AG04450 (cell line): ENCODE measurements around the gene PTPMT1. TPM values are rescaled to one million over a fixed set of nuclear protein-coding genes. Genes with fewer than 3 reads are reported as not detected.

Experiments used
- CTCF ChIA-PET: fragments of 300-600, 350-600 bp; formaldehyde crosslinking; extraction: SDS; loops from one replicate; lab custom pipeline; 2022; ENCODE audit warnings: antibody characterized with exemption, inconsistent platforms; lab: Charles Lee
- POLR2A ChIA-PET: fragments of 350-600 bp; formaldehyde crosslinking; extraction: SDS; loops from one replicate; lab custom pipeline; 2021; ENCODE audit warnings: antibody characterized with exemption, inconsistent platforms; lab: Yijun Ruan, JAX
- DNase-seq: peaks from one replicate; pipeline ENCODE4 v3.0.0-alpha.2; 2011; ENCODE audit warnings: low read depth, low spot score
- H3K27ac ChIP-seq: one replicate; pipeline ENCODE4 v1.5.1; 2012; ENCODE audit warnings: low read depth, low read length, control low read depth
- H3K27me3 ChIP-seq: one replicate; pipeline ENCODE4 v1.6.0; 2012; ENCODE audit warnings: low read length; ENCODE audit not compliant: control insufficient read depth, insufficient read depth
- H3K4me3 ChIP-seq: 2 replicates; pipeline ENCODE4 v1.5.1; 2011; ENCODE audit warnings: mild to moderate bottlenecking, low read depth, low read length, control low read depth
- H3K9me3 ChIP-seq: 2 replicates; pipeline ENCODE4 v1.5.1; 2012; ENCODE audit warnings: low read length; ENCODE audit not compliant: control insufficient read depth, insufficient read depth
- CTCF ChIP-seq: IDR thresholded peaks from 2 replicates; pipeline ENCODE4 v1.5.1; 2011; ENCODE audit warnings: low read depth, low read length, control low read depth, inconsistent platforms
- polyA plus RNA-seq: library from polyadenylated mRNA; depleted of rRNA; stranded (reverse); fragments of >200 nt; gene quantifications from 2 replicates; pipeline ENCODE4 v1.2.3, GENCODE V29; 2011

Gene PTPMT1
- polyA plus RNA-seq, 1 experiment: 39.5 TPM

GRCh38 chr11:47578524-47579494 lies 13.4 kb downstream of the PTPMT1 start, which contains the start of the genes KBTBD4 and NDUFS3:
Gene KBTBD4, minus strand, starts transcription at chr11:47578970. Its CDS starts 19 bp downstream, at chr11:47578951.
Gene NDUFS3, plus strand, starts transcription at chr11:47579074. Its CDS starts 18 bp downstream, at chr11:47579092.
- POLR2A ChIA-PET: interaction anchor here (0.5 to 1.4 kb wide), 7 partner anchors 9 to 615 kb away, joined by 3 to 14 read pairs (median 5); no protein-coding TSS in a partner anchor

GRCh38 chr11:47583844-47584243 lies 18.4 kb downstream of the PTPMT1 start:
- TF ChIP-seq CTCF: no peak
- no peak overlapping the region for H3K4me3 ChIP-seq
- CTCF ChIA-PET: no interaction called here
- no peaks in the 10 kb centered on the region for H3K9me3 ChIP-seq
- POLR2A ChIA-PET: interaction anchor here (0.7 to 1.3 kb wide), 2 partner anchors 11 kb away, joined by 3 to 9 read pairs; partner anchors contain the start of gene C1QTNF4
- no peak for DNase-seq
- H3K27me3 ChIP-seq: no peaks in the 10 kb centered on the region
- H3K27ac ChIP-seq: no peak overlapping the region

More at GRCh38 chr11:47578524-47579494, 13.4 kb downstream of the PTPMT1 start, which contains the start of the genes KBTBD4 and NDUFS3:
- Histone ChIP-seq H3K9me3 (no peaks in the 10 kb centered on the region), H3K4me3 (peak within 1 kb of the TSS; percentile 95), H3K27ac (peak within 1 kb of the TSS; percentile 33), H3K27me3 (no peaks in the 10 kb centered on the region)
- peak; percentile 73 for DNase-seq
- no peak for TF ChIP-seq CTCF
- CTCF ChIA-PET: interaction anchor here (1.3 to 2.6 kb wide), 2 partner anchors 25 to 38 kb away, joined by 6 read pairs; no protein-coding TSS in a partner anchor

- Histone ChIP-seq H3K4me3 (no peak within 1 kb of the TSS), H3K27ac (no peak within 1 kb of the TSS), H3K9me3 (peaks cover 8% of the 10 kb centered on the region; the same call in 1 of the 2 replicates), H3K27me3 (peaks cover 4% of the 10 kb centered on the region)
- ChIA-PET POLR2A (interaction anchor here (0.9 kb wide), 1 partner anchor 9 kb away, joined by 3 read pairs; no protein-coding TSS in a partner anchor), CTCF (no interaction called here)
- DNase-seq: no peak
- no peak for TF ChIP-seq CTCF
Measured at GRCh38 chr11:47586098-47586855, 20.9 kb downstream of the PTPMT1 start, which contains the start of gene FAM180B. Gene FAM180B, plus strand, starts transcription at chr11:47586678. Its CDS starts 91 bp downstream, at chr11:47586769.

DNA sequence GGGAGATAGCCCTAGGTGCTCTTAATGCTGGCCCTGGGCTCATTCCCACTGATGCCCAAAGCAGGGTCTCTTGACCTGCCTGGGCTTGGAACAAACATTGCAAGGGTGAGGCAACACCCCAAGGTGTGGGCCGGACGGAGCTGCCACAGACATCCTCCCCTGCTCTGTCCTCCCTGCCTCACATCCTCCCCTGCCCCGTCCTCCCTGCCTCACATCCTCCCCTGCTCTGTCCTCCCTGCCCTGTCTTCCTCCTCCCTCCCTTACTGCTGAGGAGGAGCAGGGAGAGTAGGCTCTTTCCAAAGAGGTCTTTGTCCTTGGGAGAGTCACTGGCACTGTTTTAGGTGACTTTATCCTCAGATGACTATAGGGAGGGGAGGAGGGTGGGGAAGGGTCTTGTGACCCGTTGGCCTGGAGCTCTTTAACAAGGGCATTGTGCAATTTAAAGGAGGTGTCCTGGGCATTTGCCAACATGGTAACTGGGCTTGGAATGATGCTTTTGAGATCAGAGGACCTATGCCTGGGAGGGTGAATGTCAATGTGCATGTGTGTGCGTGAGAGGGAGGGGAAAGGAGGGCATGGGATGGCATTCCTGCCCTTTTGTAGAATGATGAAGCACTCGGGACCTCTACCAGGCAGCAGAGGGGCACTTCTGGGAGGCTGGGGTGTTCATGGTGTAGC lies 21.8 kb downstream of the PTPMT1 start:
- DNase-seq: no peak
- Histone ChIP-seq H3K4me3 (no peak overlapping the region), H3K27me3 (peaks cover 10% of the 10 kb centered on the region), H3K9me3 (peaks cover 8% of the 10 kb centered on the region; the same call in 1 of the 2 replicates), H3K27ac (no peak overlapping the region)
- no peak for TF ChIP-seq CTCF
- ChIA-PET CTCF (no interaction called here), POLR2A (no interaction called here)
